HG03439 (cell line): ENCODE results near the gene ITGB1.

ENCODE experiments used
- ATAC-seq: cut with Tn5 transposase; IDR thresholded peaks from one replicate; pipeline ENCODE4 v1.9.1; 2021; ENCODE audit warnings: mild to moderate bottlenecking, moderate library complexity; ENCODE audit not compliant: unreplicated experiment

The ITGB1 gene

GRCh38 chr10:32890444-32890843, 67.6 kb downstream of the ITGB1 start:
- ATAC-seq = no peak

- ATAC-seq = no peak
Measured at GRCh38 chr10:32889631-32890212, 68.3 kb downstream of the ITGB1 start.

GRCh38 chr10:32888161-32888927, 69.7 kb downstream of the ITGB1 start:
- no peak for ATAC-seq

DNA sequence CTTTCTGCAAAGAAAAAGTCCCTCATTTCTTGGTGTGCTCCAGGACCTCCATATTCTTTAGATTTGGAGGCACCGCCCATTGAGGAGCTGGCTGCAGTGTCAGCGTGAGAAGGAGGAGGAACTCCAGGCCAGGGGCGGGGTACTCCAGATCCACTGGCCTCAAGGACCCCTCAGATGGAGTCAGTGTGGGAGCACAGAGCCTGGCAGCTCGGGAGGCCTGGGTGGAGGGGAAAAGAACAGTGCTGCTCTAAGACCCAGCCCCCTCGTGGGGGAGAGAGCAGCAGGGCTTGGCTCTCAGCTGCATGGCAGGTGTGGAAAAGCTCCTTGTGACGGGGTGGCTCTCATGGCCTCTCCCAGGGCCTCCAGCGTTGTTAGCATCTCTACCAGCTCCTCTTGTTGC, 70.5 kb downstream of the ITGB1 start:
- ATAC-seq = no peak

DNA sequence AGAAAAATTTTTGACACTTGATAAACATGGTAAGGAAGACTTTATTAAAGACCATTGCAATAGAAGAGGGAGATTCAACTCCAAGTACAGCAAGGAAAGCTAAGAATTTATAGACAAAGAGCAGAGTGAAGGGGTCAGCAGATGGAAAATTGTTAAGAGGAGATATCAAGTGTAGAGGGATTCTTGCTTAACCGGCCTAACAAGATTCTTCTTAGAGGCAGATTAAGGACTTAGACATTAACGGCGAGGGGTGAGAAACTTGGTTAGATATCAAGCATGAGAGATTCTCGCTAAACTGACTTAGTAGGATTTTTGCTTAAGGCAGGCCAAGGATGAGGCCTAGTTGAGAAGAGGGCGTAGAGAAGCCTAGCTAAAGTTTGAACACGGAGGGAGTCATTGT, 76.0 kb downstream of the ITGB1 start:
- no peak for ATAC-seq

DNA sequence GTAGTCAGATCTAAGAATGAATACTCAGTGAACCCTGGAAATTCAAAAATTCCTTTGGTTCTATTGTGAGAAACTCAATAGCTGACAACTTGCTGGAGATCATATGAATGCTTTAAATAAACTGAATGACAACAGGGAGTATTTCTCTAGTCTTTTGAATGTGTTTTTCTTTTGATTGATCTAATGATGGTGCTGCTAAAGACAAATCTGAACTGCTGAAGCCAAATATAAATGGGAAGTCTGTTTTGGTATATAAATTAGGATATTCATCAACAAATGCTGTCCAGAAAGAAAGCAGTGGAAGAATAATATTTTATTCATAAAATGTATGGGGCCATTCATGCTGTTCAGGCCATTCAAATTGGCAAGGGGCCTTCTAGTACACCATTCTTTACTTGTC, 79.4 kb downstream of the ITGB1 start:
- no peak for ATAC-seq

- no peak for ATAC-seq
Measured at GRCh38 chr10:32877915-32878314, 80.1 kb downstream of the ITGB1 start.

DNA sequence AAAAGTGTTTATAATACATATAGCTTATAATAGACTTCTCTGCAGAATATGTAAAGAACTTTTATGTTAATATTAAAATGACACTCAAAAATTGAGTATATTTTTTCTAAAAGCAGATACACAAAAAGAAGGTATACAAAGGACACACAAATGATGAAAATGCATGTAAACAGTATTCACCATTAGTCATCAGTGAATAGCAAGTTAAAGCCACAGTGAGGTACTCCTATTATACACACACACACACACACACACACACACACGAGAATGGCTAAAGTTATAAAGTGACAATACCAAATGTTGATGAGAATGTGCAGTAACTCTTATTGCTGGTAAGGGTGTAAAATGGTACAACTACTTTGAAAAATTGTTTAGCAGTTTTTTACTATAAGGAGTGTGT, 92.9 kb downstream of the ITGB1 start:
- ATAC-seq = no peak

DNA sequence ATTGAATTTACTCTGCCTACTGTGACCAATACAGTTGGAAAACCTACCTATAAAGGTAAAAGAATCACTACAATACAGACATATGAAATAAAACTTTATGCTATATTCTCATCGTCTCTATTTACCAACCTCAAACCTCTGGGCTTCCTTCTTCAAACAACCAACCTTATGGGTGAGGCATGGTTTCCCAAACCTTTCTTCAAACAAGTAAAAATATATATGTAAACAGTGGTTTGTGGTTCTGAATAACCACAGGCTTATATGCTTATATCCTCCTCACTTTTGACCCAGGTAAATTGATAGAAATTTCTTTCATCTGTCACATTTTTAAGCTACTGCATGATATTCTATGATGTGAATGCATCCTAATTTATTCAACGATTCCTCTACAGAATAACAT, 103.6 kb downstream of the ITGB1 start:
- no peak for ATAC-seq

- ATAC-seq = no peak
Measured at GRCh38 chr10:32851301-32851700, 106.7 kb downstream of the ITGB1 start.
